ENCODE data around the gene LDB2.

- TF ChIP-seq POLR2A (IDR thresholded peaks at IDR 0.05): no peak
- no peak for TF ChIP-seq CTCF (IDR thresholded peaks at IDR 0.05)
Measured at GRCh38 chr4:16833722-16834121, 64.7 kb downstream of the LDB2 start.

Measured in breast epithelium (tissue), 3 donors.